ENCODE measurements around the gene PSMD11.

PSMD11 gene

DNA sequence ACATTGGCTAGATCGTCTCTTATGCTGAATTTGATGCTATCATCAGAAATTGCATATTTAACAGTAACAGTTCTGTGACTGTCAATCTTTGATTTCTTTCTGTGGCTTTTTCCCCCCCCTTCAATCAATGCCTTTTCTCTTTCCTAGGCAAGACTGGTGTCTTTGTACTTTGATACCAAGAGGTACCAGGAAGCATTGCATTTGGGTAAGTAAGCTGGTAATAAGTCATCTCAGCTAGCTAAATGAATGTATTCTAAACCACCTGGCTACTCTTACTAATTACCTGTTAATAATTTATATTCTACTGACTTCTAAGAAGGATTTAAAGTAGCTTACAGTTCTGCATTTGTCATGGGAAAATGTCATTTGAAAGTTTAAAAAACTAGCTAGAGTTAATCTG, 20.1 kb downstream of the PSMD11 start:
- no peak for DNase-seq

DNA sequence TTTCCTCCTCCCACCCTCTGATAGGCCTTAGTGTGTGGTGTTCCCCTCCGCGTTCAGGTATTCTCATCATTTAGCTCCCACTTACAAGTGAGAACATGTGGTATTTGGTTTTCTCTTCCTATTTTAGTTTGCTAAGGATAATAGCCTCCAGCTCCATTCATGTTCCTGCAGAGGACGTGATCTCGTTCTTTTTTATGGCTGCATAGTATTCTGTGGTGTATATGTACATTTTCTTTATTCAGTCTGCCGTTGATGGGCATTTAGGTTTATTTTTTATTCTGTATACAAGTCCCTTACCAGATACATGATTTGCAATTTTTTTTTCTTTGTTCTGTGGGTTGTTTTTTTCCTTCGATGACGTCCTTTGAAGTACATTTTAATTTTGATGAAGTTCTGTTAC, 23.6 kb downstream of the PSMD11 start:
- no peak for DNase-seq

DNA sequence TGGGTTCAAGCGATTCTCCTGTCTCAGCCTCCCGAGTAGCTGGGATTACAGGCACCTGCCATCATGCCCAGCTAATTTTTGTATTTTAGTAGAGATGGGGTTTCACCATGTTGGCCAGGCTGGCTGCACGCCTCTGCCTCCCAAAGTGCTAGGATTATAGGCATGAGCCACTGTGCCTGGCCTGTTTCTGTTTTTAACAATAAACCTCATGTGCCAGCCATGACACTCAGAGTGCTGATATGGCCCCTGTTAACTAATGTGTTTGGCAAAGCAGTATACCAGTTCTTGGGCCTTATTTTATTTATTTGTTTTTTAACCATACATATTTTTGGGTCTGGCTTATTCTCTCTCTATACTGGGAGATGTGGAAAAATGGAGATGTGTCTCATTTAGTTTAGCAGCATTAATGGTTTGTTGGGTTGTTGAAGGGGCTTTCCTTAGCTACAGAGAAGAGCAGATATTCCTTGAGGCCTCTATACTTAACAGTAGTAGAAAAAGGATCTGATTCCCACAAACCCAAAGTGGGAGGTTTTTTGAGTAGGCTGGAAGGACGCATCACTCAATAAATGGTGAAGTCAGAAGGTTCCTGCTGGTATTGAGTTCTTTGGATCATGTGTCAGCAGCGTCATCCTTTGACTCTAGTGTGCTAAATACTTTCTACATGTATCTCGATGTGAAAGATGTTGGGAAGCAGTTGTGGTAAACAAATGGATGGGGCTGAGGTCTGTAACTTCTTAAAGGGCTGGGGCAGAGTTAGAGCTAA, 26.3 kb downstream of the PSMD11 start:
- no peak for DNase-seq

DNA sequence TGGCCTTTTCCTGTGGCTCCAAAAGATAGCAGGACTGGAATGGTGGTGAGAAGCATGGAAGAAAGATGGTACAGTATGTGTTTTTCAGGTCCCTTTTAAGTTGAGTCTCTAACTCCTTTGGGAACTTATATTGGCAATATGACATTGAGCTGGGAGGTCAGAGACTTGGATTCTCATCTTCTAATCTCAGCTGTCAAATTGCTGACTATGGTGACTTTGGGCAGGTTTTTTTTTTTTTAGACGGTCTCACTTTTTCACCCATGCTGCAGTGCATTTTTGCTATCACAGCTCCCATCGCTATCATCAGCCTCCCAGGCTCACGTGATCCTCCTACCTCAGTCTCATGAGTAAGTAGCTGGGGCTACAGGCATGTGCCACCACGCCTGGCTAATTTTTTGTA, 27.3 kb downstream of the PSMD11 start:
- DNase-seq: no peak

DNA sequence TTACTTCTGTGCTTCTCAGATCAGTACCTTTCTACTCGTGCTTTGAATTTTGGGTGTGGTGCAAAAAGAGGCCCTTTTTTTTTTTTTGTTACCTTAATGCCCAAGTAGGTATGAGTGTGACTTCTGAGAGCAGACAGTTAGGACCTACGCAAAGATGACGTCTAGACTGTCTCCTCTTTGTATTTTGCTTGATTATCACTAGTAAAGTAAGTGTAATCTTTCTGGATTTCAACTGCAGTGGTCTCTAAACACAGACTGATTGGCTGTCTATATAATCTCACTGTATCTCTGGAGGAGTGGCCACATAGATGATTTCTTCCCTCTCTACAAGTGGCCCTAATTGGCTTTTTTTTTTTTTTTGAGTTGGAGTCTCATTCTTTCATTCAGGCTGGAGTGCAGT, 30.9 kb downstream of the PSMD11 start:
- no peak for DNase-seq

DNA sequence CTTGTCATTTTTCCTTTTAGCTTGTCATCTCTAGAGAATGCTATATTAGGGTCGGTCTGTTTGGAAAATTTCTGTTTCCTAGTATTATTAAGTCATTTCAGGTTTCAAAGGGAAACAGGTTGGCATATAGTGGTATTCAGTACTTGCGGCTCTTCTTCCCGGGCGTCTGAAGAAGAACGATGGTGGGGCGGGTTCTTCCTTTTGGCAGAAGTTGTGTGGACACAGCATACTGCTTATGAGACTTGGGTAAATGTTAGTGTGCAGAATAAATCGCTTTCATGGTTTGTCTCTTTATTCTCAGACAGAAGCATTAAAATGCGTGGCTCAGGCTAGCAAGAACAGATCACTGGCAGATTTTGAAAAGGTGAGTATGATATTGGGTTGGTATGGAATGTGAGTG, 32.9 kb downstream of the PSMD11 start:
- DNase-seq: no peak

DNA sequence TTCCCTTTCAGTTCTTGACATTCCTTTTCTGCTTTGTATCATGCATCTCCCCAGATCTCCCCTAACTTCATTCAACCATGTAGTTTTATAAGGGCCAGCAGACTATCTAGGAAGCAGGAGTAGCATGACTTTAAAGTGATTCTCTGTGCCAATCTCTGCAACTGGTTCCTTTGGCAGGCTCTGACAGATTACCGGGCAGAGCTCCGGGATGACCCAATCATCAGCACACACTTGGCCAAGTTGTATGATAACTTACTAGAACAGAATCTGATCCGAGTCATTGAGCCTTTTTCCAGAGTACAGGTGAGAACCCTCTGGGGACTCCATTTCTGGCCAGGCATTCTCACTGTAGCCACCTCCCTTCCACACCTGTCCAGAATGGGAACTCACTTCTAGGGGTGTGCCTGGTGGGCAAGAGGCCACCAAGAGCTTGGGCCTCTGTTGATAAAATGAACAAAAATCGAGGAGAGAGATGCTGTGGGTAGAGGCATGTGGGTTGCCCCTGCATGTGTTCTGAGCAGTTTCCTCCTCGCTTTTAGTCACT, 34.8 kb downstream of the PSMD11 start:
- DNase-seq: no peak

DNA sequence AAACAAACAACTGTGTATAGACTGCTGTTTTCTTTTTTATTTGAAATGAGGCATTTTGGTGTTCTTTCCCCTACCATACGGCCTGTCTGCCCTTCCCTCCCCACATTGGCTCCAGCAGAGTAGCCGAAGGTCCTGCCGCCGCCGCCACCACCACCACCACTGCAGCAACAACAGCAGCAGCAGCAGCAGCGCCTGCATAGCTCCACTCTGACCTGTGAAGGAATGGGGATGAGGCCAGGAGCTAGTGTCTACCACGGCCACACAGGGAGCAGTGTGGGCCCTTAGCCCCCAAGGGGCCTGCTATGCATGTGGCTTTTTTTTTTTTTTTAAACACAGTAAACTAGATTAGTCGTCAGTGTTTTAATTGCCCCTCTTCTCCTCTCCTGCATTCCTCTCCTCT, 36.9 kb downstream of the PSMD11 start:
- no peak for DNase-seq

DNA sequence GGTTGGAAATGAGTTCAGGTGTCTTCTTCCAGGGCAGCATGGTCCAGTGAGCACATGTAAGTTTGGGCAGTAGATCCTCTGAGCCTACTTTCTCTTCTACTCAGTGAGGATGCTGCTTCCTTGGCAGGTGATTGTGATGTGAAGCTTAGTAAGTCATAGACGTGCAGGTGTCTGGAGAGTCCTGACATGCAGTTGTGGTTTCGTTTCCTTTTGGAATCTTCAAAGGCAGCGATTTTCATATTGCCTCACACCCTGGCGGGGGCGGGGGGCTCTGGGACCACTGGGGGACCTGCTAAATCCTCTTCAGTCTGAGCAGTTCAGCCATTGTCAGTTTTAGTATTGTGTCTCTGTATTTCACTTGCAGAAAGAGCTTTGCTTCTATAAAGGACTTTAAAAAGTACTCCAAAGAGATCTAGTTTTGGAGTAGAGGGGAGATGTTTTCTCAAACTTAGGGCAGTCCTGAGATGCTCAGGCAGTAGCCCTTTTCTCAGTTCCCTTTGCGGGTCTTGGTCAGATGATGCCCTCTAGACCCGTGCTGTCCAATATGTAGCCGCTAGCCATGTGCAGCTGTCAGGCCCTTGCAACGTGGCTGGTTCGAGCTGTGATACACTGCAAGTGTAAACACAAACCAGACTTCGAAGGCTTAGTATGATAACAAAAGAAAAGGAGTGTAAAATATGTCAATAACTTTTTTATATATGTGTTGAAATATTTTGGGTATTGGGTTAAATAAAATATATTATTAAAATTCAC, 38.4 kb downstream of the PSMD11 start:
- peak in 1 of 58 donors; percentile 32 for DNase-seq

DNA sequence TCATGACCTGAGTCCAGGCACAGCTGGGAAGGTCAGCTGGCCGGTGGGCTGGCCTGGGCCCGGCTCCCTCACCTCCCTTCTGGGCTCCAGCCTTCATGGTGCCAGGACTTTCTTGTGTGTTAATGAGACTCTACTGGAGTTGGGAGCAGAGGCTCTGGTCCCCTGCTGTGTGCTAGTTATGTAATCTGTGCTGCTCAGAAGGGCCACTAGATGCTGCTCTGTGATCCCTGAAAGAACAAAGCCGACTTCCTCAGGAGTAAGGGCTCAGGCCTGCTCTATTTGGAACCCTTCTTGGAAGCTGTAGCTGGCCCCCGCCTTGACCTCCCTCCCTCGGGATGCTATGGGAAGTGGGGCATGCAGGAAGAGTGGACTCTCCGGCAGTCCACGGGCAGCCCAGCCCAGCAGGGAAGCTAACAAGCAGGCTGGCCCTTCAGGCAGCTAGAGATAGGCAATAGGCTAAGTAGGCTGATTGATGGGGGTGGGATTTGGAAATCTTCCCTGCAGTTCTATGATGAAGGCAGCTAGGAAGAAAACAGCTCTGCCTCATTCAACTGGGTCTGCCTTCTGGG, 39.2 kb downstream of the PSMD11 start:
- DNase-seq: peak in 57 of 58 donors; percentile 50 to 99 (median 85)

DNA sequence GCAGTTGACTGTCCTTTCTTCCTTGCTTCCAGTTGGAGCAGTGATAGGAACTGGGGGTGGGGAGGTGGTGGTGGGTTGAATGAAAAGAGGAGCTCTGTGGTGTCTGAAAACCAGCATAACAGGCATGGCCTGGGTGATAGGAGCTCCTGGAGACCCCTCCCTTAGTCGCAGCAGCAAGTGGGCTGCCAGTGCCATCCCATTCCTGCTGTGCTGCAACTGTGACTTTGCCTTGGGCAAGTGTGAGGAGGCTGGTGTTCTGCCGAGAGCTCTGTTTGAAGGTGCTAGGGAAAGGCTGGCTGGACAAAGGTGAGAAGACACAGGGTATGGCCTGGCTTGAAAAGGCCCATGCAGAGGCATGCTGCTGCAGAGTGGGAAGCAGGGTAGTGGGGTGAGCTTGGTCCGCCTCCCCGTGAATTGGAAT, 39.7 kb downstream of the PSMD11 start:
- peak in 4 of 58 donors; percentile 56 to 71 (median 61) for DNase-seq

DNA sequence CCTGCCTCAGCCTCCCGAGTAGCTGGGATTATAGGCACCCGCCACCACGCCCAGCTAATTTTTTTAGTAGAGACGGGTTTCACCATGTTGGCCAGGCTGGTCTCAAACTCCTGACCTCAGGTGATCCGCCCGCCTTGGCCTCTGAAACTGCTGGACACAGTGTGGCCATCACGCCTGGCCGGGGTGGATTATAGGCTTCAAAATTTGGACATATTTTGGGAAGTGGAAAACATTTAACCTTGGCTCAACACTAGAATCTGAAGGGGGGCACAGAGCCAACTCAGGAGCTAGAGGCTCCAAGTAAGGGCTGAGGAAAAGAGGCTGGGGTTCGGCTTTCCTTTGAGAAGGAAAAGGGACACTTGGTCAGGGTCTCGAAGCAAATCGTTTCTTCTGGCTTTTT, 40.3 kb downstream of the PSMD11 start:
- DNase-seq: no peak

DNA sequence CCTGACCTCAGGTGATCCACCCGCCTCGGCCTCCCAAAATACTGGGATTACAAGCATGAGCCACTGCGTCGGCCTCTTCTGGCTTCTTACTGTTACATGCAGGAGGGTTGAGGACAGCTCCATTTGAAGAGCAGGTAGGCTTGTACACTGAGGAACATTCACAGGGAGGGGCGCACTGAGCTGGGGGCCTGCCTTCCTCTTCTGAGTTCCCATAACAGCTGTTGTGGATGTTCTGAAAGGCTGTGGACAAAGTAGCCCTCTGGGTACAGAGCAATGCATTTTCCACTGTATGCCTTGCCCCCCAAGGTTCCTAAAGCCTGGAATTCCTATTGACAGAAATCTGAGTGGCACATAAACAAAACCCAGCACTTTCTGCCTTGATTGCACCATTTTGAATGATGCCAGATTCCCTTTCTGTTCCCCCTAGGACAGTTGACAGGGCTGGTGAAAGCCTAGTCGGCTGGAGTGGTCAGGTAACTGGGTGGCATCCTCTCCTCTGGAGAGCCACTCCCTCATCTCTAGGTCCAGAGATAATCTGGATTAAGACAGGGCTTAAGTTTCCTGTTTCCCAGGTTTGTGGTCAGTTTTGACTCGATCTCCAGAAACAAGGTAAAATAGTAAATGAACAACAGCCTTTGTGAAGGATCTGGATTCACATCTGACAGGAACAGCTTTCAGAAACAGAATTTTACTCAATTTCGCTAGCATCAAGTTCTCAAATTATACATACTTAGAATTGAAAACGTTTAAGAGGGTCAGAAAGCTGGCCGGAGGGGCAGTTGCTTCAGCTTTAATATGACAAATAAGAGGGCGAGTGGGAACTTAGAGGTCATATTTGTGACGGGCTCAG, 41.2 kb downstream of the PSMD11 start:
- no peak for DNase-seq

DNA sequence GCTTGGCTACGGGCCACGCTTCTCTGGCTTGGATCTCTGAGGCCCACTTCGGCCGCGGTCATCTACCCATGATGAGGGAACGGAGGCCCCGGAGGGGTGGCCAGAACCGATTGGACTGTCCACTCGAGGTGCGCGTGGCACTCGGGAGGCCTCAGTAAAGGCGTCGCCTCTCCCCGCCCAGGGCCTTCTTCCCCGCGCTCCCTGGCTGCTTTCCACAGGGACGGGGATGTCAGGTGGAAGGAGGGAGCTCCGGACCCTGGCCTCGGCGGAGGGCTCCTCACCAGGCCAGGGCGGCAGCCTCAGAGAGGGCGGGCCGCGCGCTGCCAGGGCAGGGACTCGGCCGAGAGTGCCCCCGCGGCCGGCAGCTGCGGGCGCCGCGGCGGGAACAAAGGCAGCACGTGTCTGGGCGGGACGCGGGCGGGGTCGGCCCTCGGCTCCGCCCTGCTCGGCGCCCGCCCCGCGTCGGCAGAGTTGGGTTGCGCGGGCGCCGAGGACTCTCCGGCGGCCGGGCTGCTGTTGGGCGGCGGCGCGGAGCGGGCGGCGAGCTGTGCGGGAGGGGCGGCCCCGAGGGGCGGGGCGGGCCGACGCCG, 41.9 kb downstream of the PSMD11 start:
- DNase-seq: peak in 53 of 58 donors; percentile 58 to 90 (median 82)

DNA sequence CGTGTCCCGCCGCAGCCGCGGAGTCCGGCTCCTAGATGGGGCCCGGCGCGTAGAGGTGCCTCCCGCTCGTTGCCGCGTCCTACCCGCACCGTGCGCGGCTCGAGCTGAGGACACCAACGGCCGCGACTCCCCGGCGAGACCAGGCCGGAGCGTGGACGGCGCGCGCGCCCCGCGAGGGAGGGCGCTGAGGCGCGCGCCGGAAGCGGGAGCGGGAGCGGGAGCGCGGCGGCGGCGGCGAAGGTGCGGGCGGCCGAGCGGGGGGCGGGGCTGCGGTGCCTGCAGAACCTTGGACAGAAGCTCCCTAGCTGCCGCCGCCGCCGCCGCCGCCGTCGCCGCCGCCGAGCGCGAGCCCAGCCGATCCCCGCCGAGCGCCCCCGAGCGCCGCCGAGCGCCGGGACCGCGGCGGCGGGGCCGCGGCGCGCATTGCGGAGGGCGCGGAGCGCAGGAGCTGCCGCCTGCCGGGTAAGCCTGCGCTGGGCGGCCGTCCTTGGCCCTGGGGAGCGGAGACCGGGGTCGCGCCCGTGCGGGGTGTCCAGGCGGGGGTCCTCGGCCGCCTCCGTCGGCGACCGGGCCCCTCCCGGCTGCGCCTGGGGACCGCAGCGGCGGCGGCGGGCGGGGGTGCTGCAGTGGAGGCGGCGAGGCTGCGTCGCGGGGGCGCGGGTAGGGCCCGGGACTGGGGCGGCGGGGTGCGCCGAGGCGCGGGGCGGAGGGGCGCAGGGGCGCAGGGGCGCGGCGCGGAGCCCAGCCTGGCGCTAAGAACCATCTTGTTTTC, 42.6 kb downstream of the PSMD11 start, which contains the start of gene CDK5R1:
CDK5R1 (plus strand) TSS at position 293 of the 772 bp plus-strand sequence. CDS start 628 bp downstream, outside the sequence.
- DNase-seq: peak in 48 of 58 donors; percentile 52 to 90 (median 80)

DNA sequence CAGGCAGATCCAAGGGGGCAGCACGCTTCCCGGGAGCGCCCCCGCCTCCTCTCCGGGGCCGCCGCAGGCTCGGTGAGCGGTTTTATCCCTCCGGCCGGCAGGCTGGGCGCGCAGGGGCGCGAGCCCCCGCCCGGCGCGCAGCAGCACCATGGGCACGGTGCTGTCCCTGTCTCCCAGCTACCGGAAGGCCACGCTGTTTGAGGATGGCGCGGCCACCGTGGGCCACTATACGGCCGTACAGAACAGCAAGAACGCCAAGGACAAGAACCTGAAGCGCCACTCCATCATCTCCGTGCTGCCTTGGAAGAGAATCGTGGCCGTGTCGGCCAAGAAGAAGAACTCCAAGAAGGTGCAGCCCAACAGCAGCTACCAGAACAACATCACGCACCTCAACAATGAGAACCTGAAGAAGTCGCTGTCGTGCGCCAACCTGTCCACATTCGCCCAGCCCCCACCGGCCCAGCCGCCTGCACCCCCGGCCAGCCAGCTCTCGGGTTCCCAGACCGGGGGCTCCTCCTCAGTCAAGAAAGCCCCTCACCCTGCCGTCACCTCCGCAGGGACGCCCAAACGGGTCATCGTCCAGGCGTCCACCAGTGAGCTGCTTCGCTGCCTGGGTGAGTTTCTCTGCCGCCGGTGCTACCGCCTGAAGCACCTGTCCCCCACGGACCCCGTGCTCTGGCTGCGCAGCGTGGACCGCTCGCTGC, 43.3 kb downstream of the PSMD11 start:
- DNase-seq: peak in 10 of 58 donors; percentile 29 to 56 (median 46)

DNA sequence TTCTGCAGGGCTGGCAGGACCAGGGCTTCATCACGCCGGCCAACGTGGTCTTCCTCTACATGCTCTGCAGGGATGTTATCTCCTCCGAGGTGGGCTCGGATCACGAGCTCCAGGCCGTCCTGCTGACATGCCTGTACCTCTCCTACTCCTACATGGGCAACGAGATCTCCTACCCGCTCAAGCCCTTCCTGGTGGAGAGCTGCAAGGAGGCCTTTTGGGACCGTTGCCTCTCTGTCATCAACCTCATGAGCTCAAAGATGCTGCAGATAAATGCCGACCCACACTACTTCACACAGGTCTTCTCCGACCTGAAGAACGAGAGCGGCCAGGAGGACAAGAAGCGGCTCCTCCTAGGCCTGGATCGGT, 43.9 kb downstream of the PSMD11 start:
- no peak for DNase-seq

DNA sequence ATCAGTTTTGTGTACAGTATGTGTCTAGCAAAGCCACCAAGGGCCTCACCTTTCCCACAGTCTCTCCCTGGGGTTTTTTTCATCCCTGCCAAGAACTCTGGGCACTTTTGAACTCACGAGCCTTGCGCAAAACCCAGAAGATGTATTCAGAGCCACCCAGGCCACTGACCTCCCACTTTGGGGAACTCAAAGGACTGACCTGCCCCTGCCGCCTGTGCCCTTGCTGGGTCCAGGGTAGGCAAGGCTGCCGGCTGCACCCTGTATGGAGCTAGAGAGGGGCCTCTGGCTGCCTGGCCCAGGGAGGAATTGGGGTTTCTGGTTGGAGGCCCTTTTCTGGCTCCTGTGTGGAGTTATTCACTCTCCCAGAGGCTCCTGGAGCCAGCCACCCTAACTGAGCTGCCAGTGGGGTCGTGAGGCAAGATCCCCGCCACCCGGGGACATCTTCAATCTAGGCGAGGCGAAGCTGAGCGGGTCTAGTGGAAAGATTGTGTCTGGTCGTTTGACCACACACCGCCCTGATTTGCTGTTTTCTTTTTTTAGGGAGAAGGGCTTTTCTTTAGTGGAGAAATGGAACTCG, 44.4 kb downstream of the PSMD11 start:
- no peak for DNase-seq

All from anterior cingulate cortex (tissue), 58 donors.